SK-N-SH (cell line): ENCODE data around the gene C1orf226. TPM values are rescaled to one million over a fixed set of nuclear protein-coding genes. Genes with fewer than 3 reads are reported as not detected.

Experiments used
- CTCF ChIA-PET: fragments of 300-600, 350-600 bp; formaldehyde crosslinking; extraction: SDS; loops from one replicate; lab custom pipeline; 2021; lab: Yijun Ruan, JAX
- POLR2A ChIA-PET: fragments of 350-600 bp; sonication (Branson Sonifier 250); formaldehyde crosslinking; extraction: SDS; loops from one replicate; lab custom pipeline; 2020; ENCODE audit warnings: antibody characterized with exemption, inconsistent platforms; lab: Yijun Ruan, JAX
- DNase-seq: peaks from one replicate; pipeline ENCODE4 v3.0.0; 2012
- H2AFZ ChIP-seq: fragments of 200-600 bp; sonication (generic); 2 replicates; pipeline ENCODE4 v1.8.1; 2016; ENCODE audit warnings: antibody characterized with exemption, mild to moderate bottlenecking, low read depth
- H3F3A ChIP-seq: fragments of 200-600 bp; sonication (generic); replicated peaks from 2 replicates; pipeline ENCODE3; 2016; ENCODE audit warnings: antibody characterized with exemption, mild to moderate bottlenecking; ENCODE audit not compliant: insufficient read depth
- H3K27ac ChIP-seq, 2 experiments: fragments of 200-500 bp in 1 of 2; fragments of 200-600 bp in 1 of 2; sonication (Bioruptor generic) in 1 of 2; sonication (generic), shearing (Covaris generic) in 1 of 2; 2 replicates each; pipeline versions ENCODE4 v1.5.1 to v1.6.1; 2014 to 2016; ENCODE audit warnings: low read depth in 2 of 2, inconsistent platforms in 1 of 2, low read length in 1 of 2, mild to moderate bottlenecking in 1 of 2, mixed read lengths in 1 of 2
- H3K27me3 ChIP-seq: fragments of 200-600 bp; sonication (generic), shearing (Covaris generic); 2 replicates; pipeline ENCODE4 v1.6.1; 2016; ENCODE audit warnings: mixed run types; ENCODE audit not compliant: insufficient read depth
- H3K36me3 ChIP-seq, 2 experiments: fragments of 200-500 bp in 1 of 2; fragments of 200-600 bp in 1 of 2; sonication (Bioruptor generic) in 1 of 2; sonication (generic) in 1 of 2; replicated peaks in 1 of 2; 2 replicates each; pipeline versions ENCODE3 to v1.5.1; 2014 to 2016; ENCODE audit warnings: low read length in 1 of 2, mild to moderate bottlenecking in 1 of 2; ENCODE audit not compliant: insufficient read depth in 2 of 2, control insufficient read depth in 1 of 2
- H3K4me1 ChIP-seq, 2 experiments: fragments of 200-500 bp in 1 of 2; fragments of 200-600 bp in 1 of 2; sonication (Bioruptor generic) in 1 of 2; sonication (generic), shearing (Covaris generic) in 1 of 2; 2 replicates each; pipeline versions ENCODE4 v1.5.1 to v1.6.1; 2014 to 2016; ENCODE audit warnings: low read depth in 1 of 2, low read length in 1 of 2, mixed run types in 1 of 2; ENCODE audit not compliant: insufficient read depth in 2 of 2, control insufficient read depth in 1 of 2
- H3K4me2 ChIP-seq: fragments of 200-600 bp; sonication (generic), shearing (Covaris generic); 2 replicates; pipeline ENCODE4 v1.6.1; 2017; ENCODE audit warnings: mixed run types
- H3K4me3 ChIP-seq, 2 experiments: fragments of 200-500 bp in 1 of 2; fragments of 200-600 bp in 1 of 2; sonication (Bioruptor generic) in 1 of 2; sonication (generic), shearing (Covaris generic) in 1 of 2; 2 replicates each; pipeline versions ENCODE4 v1.5.1 to v1.8.1; 2014 to 2016; ENCODE audit warnings: low read depth in 2 of 2, inconsistent platforms in 1 of 2, low read length in 1 of 2, mild to moderate bottlenecking in 1 of 2, mixed read lengths in 1 of 2, moderate library complexity in 1 of 2
- H3K79me2 ChIP-seq: fragments of 200-600 bp; sonication (generic); 2 replicates; pipeline ENCODE4 v1.8.1; 2017; ENCODE audit warnings: mild to moderate bottlenecking; ENCODE audit not compliant: insufficient read depth
- H3K9ac ChIP-seq: fragments of 200-600 bp; sonication (generic); 2 replicates; pipeline ENCODE4 v1.6.1; 2017; ENCODE audit warnings: mixed run types
- H3K9me2 ChIP-seq: fragments of 200-600 bp; sonication (generic); 2 replicates; pipeline ENCODE4 v1.6.1; 2017; ENCODE audit warnings: mixed run types
- H3K9me3 ChIP-seq: fragments of 200-600 bp; sonication (generic); 2 replicates; pipeline ENCODE4 v1.6.1; 2017; ENCODE audit warnings: mixed run types, mild to moderate bottlenecking, moderate library complexity
- H4K20me1 ChIP-seq: fragments of 200-600 bp; sonication (generic); 2 replicates; pipeline ENCODE4 v1.6.1; 2017; ENCODE audit warnings: mild to moderate bottlenecking, mixed run types; ENCODE audit not compliant: insufficient read depth
- ELF1 ChIP-seq: IDR thresholded peaks from 2 replicates; pipeline ENCODE4 v1.4.0; 2012
- EZH2phosphoT487 ChIP-seq: fragments of 200-600 bp; sonication (generic); IDR thresholded peaks from 2 replicates; pipeline ENCODE4 v1.6.1; 2017; ENCODE audit warnings: low read depth, mixed run types, mild to moderate bottlenecking, antibody characterized with exemption, moderate library complexity, borderline replicate concordance
- FOSL2 ChIP-seq: IDR thresholded peaks from 2 replicates; pipeline ENCODE4 v1.4.0; 2012; ENCODE audit warnings: low read depth, mild to moderate bottlenecking, moderate library complexity, borderline replicate concordance
- FOXJ3 ChIP-seq: sonication (generic); formaldehyde crosslinking; IDR thresholded peaks from 2 replicates; pipeline ENCODE4 v1.5.1; 2020; ENCODE audit warnings: mild to moderate bottlenecking, missing genetic modification reagents
- FOXM1 ChIP-seq: IDR thresholded peaks from 2 replicates; pipeline ENCODE4 v1.4.0; 2012; ENCODE audit warnings: low read depth, mild to moderate bottlenecking
- GATA2 ChIP-seq: sonication (generic); formaldehyde crosslinking; IDR thresholded peaks from 2 replicates; pipeline ENCODE4 v1.5.0; 2020; ENCODE audit warnings: mild to moderate bottlenecking, missing genetic modification reagents
- JUND ChIP-seq: IDR thresholded peaks from 2 replicates; pipeline ENCODE4 v1.4.0; 2012
- MEF2A ChIP-seq: IDR thresholded peaks from 2 replicates; pipeline ENCODE4 v1.4.0; 2012; ENCODE audit warnings: low read depth, borderline replicate concordance
- MXI1 ChIP-seq: IDR thresholded peaks from 2 replicates; pipeline ENCODE4 v1.6.1; 2012; ENCODE audit warnings: mild to moderate bottlenecking, low read depth, low read length, improper control_type of control experiment
- POLR2AphosphoS5 ChIP-seq: IDR thresholded peaks from 2 replicates; pipeline ENCODE4 v1.6.1; 2012; ENCODE audit warnings: low read depth, low read length
- RCOR1 ChIP-seq: fragments of 150-350 bp; IDR thresholded peaks from 2 replicates; pipeline ENCODE4 v1.6.1; 2017; ENCODE audit warnings: antibody characterized with exemption, low read length
- SIN3A ChIP-seq: IDR thresholded peaks from 2 replicates; pipeline ENCODE4 v1.6.1; 2012; ENCODE audit warnings: low read depth, mild to moderate bottlenecking, low read length, moderate library complexity, borderline replicate concordance
- TAF1 ChIP-seq: IDR thresholded peaks from 2 replicates; pipeline ENCODE4 v1.6.1; 2012; ENCODE audit warnings: low read depth, mild to moderate bottlenecking, low read length, moderate library complexity, borderline replicate concordance
- TCF12 ChIP-seq: IDR thresholded peaks from 2 replicates; pipeline ENCODE4 v1.4.0; 2012
- TEAD4 ChIP-seq: IDR thresholded peaks from 2 replicates; pipeline ENCODE4 v1.4.0; 2012; ENCODE audit warnings: mild to moderate bottlenecking, borderline replicate concordance; ENCODE audit not compliant: insufficient read depth
- WGBS: methylation state at CpG from one replicate; pipeline ENCODE4 v1.1.6; 2017; ENCODE audit warnings: low lambda C conversion rate; 5-methylcytosine and 5-hydroxymethylcytosine counted together
- polyA plus RNA-seq, 3 experiments: library from polyadenylated mRNA; depleted of rRNA; stranded (reverse); fragments of >200 nt; gene quantifications; 2 replicates each; pipeline ENCODE4 v1.2.3, GENCODE V29; 2012
- TF ChIP-seq, protein P1 (sequence below): IDR thresholded peaks from 2 replicates; pipeline ENCODE4 v1.4.0; 2012; ENCODE audit warnings: low read depth, borderline replicate concordance
- TF ChIP-seq, protein P2 (sequence below): IDR thresholded peaks from 2 replicates; pipeline ENCODE4; 2012

Gene C1orf226
- polyA plus RNA-seq, 1 of the 3 experiments (the other 2 are of a cell fraction), result 0.03 TPM

DNA sequence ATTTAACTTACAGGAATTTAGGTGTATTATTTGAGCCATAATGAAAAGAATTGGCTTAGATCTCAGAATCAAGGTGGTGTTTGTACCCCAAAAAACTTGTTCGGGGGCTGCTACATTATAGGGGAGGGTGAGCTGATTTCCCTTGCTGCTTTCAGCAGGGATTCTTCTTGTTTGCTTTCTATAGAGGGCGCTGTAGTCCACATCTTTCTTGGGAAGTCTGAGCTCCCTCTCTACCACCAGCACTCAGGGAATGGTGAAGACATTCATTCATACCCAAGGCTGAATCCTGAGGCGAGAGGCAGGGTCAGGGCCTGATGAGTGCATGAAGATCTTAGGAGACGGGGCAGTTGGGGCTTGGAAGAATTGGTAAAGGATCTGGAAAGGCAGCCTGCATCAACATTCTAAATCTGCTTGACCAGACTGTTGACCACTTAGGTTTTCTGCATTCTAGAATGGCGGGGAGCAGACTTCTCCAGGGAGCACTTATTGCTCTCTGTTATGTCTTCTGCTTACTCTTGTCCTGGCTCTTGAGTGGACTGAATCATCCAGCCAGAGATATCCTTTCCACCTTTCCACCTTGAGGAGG, 23.8 kb upstream of the C1orf226 start (continued):
- TF ChIP-seq TAF1, result no peak
- no peak for TF ChIP-seq TCF12
- no peak for TF ChIP-seq MEF2A
- TF ChIP-seq EZH2phosphoT487, result no peak
- no peak for TF ChIP-seq FOXM1
- no peak for TF ChIP-seq MXI1
- no peak for TF ChIP-seq GATA2 (CRISPR knock-in tag)
- TF ChIP-seq, all 33 proteins: peak for 3

DNA sequence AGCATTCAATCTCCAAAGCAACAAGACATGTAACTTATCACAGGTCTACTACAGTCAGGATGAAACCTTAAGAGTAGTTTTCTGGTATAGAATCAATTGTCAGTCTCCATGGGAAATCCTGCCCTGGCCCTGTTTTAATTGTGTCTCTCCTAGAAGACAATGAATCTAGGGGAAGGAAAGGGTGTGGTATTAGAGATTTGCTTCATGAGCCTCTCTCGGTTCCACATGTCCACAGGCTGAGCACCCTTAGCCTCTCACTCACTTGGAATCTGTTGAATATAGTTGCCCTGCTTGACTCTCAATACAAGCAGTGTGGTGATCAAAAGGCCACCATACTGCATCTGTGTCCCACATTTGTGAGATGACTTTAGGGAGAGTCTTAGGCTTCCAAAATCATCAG, 22.6 kb upstream of the C1orf226 start:
- no peak overlapping the region for H3K9ac ChIP-seq
- DNase-seq, result no peak
- no peaks in the 10 kb centered on the region for H3K36me3 ChIP-seq
- H3K79me2 ChIP-seq, result no peaks in the 10 kb centered on the region
- H3K4me2 ChIP-seq, result no peak overlapping the region
- TF ChIP-seq SIN3A (no peak), FOXM1 (no peak), TAF1 (no peak), TEAD4 (no peak), RCOR1 (no peak), POLR2AphosphoS5 (no peak), TCF12 (no peak), ELF1 (no peak), FOXJ3 (CRISPR knock-in tag) (no peak), FOSL2 (no peak), JUND (no peak), MEF2A (no peak)
- TF ChIP-seq, protein P1, sequence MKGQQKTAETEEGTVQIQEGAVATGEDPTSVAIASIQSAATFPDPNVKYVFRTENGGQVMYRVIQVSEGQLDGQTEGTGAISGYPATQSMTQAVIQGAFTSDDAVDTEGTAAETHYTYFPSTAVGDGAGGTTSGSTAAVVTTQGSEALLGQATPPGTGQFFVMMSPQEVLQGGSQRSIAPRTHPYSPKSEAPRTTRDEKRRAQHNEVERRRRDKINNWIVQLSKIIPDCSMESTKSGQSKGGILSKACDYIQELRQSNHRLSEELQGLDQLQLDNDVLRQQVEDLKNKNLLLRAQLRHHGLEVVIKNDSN, result no peak
- TF ChIP-seq, protein P2, sequence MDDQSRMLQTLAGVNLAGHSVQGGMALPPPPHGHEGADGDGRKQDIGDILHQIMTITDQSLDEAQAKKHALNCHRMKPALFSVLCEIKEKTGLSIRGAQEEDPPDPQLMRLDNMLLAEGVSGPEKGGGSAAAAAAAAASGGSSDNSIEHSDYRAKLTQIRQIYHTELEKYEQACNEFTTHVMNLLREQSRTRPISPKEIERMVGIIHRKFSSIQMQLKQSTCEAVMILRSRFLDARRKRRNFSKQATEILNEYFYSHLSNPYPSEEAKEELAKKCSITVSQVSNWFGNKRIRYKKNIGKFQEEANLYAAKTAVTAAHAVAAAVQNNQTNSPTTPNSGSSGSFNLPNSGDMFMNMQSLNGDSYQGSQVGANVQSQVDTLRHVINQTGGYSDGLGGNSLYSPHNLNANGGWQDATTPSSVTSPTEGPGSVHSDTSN, result no peak
- TF ChIP-seq, all 33 proteins: peak for 0
- ChIA-PET POLR2A (no interaction called here), CTCF (interaction anchor here (0.7 to 0.9 kb wide), 2 partner anchors 13 to 303 kb away, joined by 3 read pairs; no protein-coding TSS in a partner anchor)
- no peak overlapping the region for H3K4me3 ChIP-seq
- no peak overlapping the region for H3K27ac ChIP-seq
- H3F3A ChIP-seq, result no peaks in the 10 kb centered on the region
- no peak overlapping the region for H2AFZ ChIP-seq
- WGBS, result 50% methylated on average over 1 of the region's 1 CpG
- no peaks in the 10 kb centered on the region for H3K9me2 ChIP-seq
- no peaks in the 10 kb centered on the region for H3K4me1 ChIP-seq
- no peaks in the 10 kb centered on the region for H3K27me3 ChIP-seq
- H4K20me1 ChIP-seq, result no peaks in the 10 kb centered on the region
- no peaks in the 10 kb centered on the region for H3K9me3 ChIP-seq
